ENCODE data around the gene ARHGAP20. TPM values are rescaled to one million over a fixed set of nuclear protein-coding genes. Genes with fewer than 3 reads are reported as not detected.

Gene ARHGAP20
- total RNA-seq, 1 experiment from 2014 or later, result not detected

- Histone ChIP-seq H3K4me1 (replicated peaks; ENCODE audit: insufficient read depth) (no peaks in the 10 kb centered on the region), H3K9me3 (ENCODE audit: insufficient read depth, low read depth) (no peaks in the 10 kb centered on the region), H3K27me3 (ENCODE audit: insufficient read depth, low read depth) (0 out of 2 replicates have a peak, but pooled peaks cover 7% of the 10 kb centered on the region), H3F3A (ENCODE audit: insufficient read depth, low read depth) (no peaks in the 10 kb centered on the region), H4K20me1 (ENCODE audit: insufficient read depth) (no peaks in the 10 kb centered on the region), H3K4me2 (no peak overlapping the region), H3K36me3 (ENCODE audit: low read depth) (no peaks in the 10 kb centered on the region), H3K27ac (no peak overlapping the region), H2AFZ (no peak overlapping the region), H3K79me2 (ENCODE audit: low read depth) (no peaks in the 10 kb centered on the region), H3K9me2 (ENCODE audit: insufficient read depth) (peaks cover 5% of the 10 kb centered on the region; the same call in 1 of the 2 replicates), H3K4me3 (no peak overlapping the region)
- no peak for TF ChIP-seq CTCF (conservative IDR thresholded peaks at IDR 0.05)
- no peak for TF ChIP-seq EZH2 (IDR thresholded peaks at IDR 0.05; ENCODE audit: low read depth)
- no peak for DNase-seq
- CTCF ChIA-PET, result no interaction called here
- intact Hi-C loops (cut with micrococcal nuclease; ENCODE audit: unreplicated experiment), result no loop called here
- BruUV-seq (replicated peaks), result no TSS peak
- POLR2A ChIA-PET (ENCODE audit: unreplicated experiment), result no interaction called here
Observed at GRCh38 chr11:110580571-110580970, 131.7 kb downstream of the ARHGAP20 start.

GRCh38 chr11:110573411-110573810, 138.8 kb downstream of the ARHGAP20 start:
- Histone ChIP-seq H3K79me2 (ENCODE audit: low read depth) (no peaks in the 10 kb centered on the region), H3K4me2 (no peak overlapping the region), H3K4me3 (no peak overlapping the region), H3K9me2 (ENCODE audit: insufficient read depth) (no peaks in the 10 kb centered on the region), H3K36me3 (ENCODE audit: low read depth) (no peaks in the 10 kb centered on the region), H3F3A (ENCODE audit: insufficient read depth, low read depth) (no peaks in the 10 kb centered on the region), H2AFZ (no peak overlapping the region), H3K4me1 (replicated peaks; ENCODE audit: insufficient read depth) (no peaks in the 10 kb centered on the region), H3K9me3 (ENCODE audit: insufficient read depth, low read depth) (no peaks in the 10 kb centered on the region), H3K27ac (no peak overlapping the region), H4K20me1 (ENCODE audit: insufficient read depth) (no peaks in the 10 kb centered on the region), H3K27me3 (ENCODE audit: insufficient read depth, low read depth) (no peaks in the 10 kb centered on the region)
- ChIA-PET POLR2A (ENCODE audit: unreplicated experiment) (no interaction called here), CTCF (no interaction called here)
- intact Hi-C loops (cut with micrococcal nuclease; ENCODE audit: unreplicated experiment), result no loop called here
- BruUV-seq (replicated peaks), result no TSS peak
- TF ChIP-seq CTCF (conservative IDR thresholded peaks at IDR 0.05), result no peak
- TF ChIP-seq EZH2 (IDR thresholded peaks at IDR 0.05; ENCODE audit: low read depth), result no peak
- no peak for DNase-seq

GRCh38 chr11:110571081-110571720, 141.0 kb downstream of the ARHGAP20 start:
- Histone ChIP-seq H3F3A (ENCODE audit: insufficient read depth, low read depth) (no peaks in the 10 kb centered on the region), H3K9me3 (ENCODE audit: insufficient read depth, low read depth) (no peaks in the 10 kb centered on the region), H3K4me3 (no peak overlapping the region), H3K79me2 (ENCODE audit: low read depth) (no peaks in the 10 kb centered on the region), H2AFZ (no peak overlapping the region), H3K4me2 (no peak overlapping the region), H3K4me1 (replicated peaks; ENCODE audit: insufficient read depth) (no peaks in the 10 kb centered on the region), H4K20me1 (ENCODE audit: insufficient read depth) (no peaks in the 10 kb centered on the region), H3K27me3 (ENCODE audit: insufficient read depth, low read depth) (no peaks in the 10 kb centered on the region), H3K36me3 (ENCODE audit: low read depth) (no peaks in the 10 kb centered on the region), H3K9me2 (ENCODE audit: insufficient read depth) (no peaks in the 10 kb centered on the region), H3K27ac (no peak overlapping the region)
- ChIA-PET POLR2A (ENCODE audit: unreplicated experiment) (no interaction called here), CTCF (no interaction called here)
- TF ChIP-seq CTCF (conservative IDR thresholded peaks at IDR 0.05), result no peak
- TF ChIP-seq EZH2 (IDR thresholded peaks at IDR 0.05; ENCODE audit: low read depth), result no peak
- intact Hi-C loops (cut with micrococcal nuclease; ENCODE audit: unreplicated experiment), result no loop called here
- no TSS peak for BruUV-seq (replicated peaks)
- DNase-seq, result no peak

Measured in PC-9 (cell line).